SK-N-SH treated with all-trans-retinoic acid at 6 μM for 48 hours (cell line): ENCODE results near the gene IMMP2L.

Experiments
- ATAC-seq: fragments of 200-7000 bp; cut with Tn5 transposase; 3 replicates; pipeline ENCODE4 v1.9.1; 2020; ENCODE audit warnings: mild to moderate bottlenecking, moderate library complexity
- ARNTL ChIP-seq: fragments of 450-650 bp; formaldehyde crosslinking; IDR thresholded peaks from 2 replicates; pipeline ENCODE4 v1.5.0; 2020; ENCODE audit warnings: low read depth, mild to moderate bottlenecking, moderate library complexity, borderline replicate concordance
- BACH2 ChIP-seq: fragments of 250-450 bp; sonication (Bioruptor Pico); IDR thresholded peaks from 2 replicates; pipeline ENCODE4 v1.9.0; 2021; ENCODE audit warnings: mild to moderate bottlenecking, borderline replicate concordance
- CSDC2 ChIP-seq: fragments of 250-450 bp; sonication (Bioruptor Pico); IDR thresholded peaks from 2 replicates; pipeline ENCODE4 v1.5.0; 2020; ENCODE audit warnings: mild to moderate bottlenecking, moderate library complexity
- CSRNP3 ChIP-seq: fragments of 250-450 bp; sonication (Bioruptor Pico); IDR thresholded peaks from 2 replicates; pipeline ENCODE4 v1.5.1; 2021; ENCODE audit warnings: mild to moderate bottlenecking, moderate library complexity
- ESRRG ChIP-seq: fragments of 250-450 bp; sonication (Bioruptor Pico); IDR thresholded peaks from 2 replicates; pipeline ENCODE4 v1.6.1; 2021; ENCODE audit warnings: mild to moderate bottlenecking
- GLIS3 ChIP-seq: fragments of 250-450 bp; sonication (Bioruptor Pico); IDR thresholded peaks from 2 replicates; pipeline ENCODE4 v1.5.0; 2020; ENCODE audit warnings: mild to moderate bottlenecking, moderate library complexity
- ISL1 ChIP-seq: fragments of 250-450 bp; sonication (Bioruptor Pico); IDR thresholded peaks from 2 replicates; pipeline ENCODE4 v2.1.2; 2022; ENCODE audit warnings: mild to moderate bottlenecking, moderate library complexity
- OSR1 ChIP-seq: fragments of 250-450 bp; sonication (Bioruptor Pico); IDR thresholded peaks from 2 replicates; pipeline ENCODE4 v1.8.0; 2022; ENCODE audit warnings: moderate library complexity, mild to moderate bottlenecking, inconsistent platforms
- POU6F1 ChIP-seq: fragments of 250-450 bp; sonication (Bioruptor Pico); IDR thresholded peaks from 2 replicates; pipeline ENCODE4 v1.8.0; 2021; ENCODE audit warnings: low read depth, mild to moderate bottlenecking, moderate library complexity, borderline replicate concordance
- PPARA ChIP-seq: fragments of 250-450 bp; sonication (Bioruptor Pico); IDR thresholded peaks from 2 replicates; pipeline ENCODE4 v1.5.0; 2020; ENCODE audit warnings: mild to moderate bottlenecking, borderline replicate concordance
- RARB ChIP-seq: fragments of 250-450 bp; sonication (Bioruptor Pico); IDR thresholded peaks from 2 replicates; pipeline ENCODE4 v1.8.0; 2021; ENCODE audit warnings: mild to moderate bottlenecking, moderate library complexity
- SNAI2 ChIP-seq: fragments of 250-450 bp; sonication (Bioruptor Pico); IDR thresholded peaks from 2 replicates; pipeline ENCODE4 v1.5.0; 2020; ENCODE audit warnings: mild to moderate bottlenecking, moderate library complexity
- TCF4 ChIP-seq: fragments of 250-450 bp; sonication (Bioruptor Pico); IDR thresholded peaks from 2 replicates; pipeline ENCODE4 v1.8.0; 2021; ENCODE audit warnings: mild to moderate bottlenecking, moderate library complexity, borderline replicate concordance
- TOX ChIP-seq: fragments of 250-450 bp; sonication (Bioruptor Pico); IDR thresholded peaks from 2 replicates; pipeline ENCODE4 v1.8.0; 2021; ENCODE audit warnings: mild to moderate bottlenecking, moderate library complexity, borderline replicate concordance
- TSHZ2 ChIP-seq: fragments of 250-450 bp; sonication (Bioruptor Pico); IDR thresholded peaks from 2 replicates; pipeline ENCODE4 v1.5.0; 2020; ENCODE audit warnings: mild to moderate bottlenecking, moderate library complexity
- ZC3H10 ChIP-seq: fragments of 250-450 bp; sonication (Bioruptor Pico); IDR thresholded peaks from 2 replicates; pipeline ENCODE4 v1.5.1; 2021; ENCODE audit warnings: mild to moderate bottlenecking, moderate library complexity
- ZFP30 ChIP-seq: fragments of 450-650 bp; formaldehyde crosslinking; IDR thresholded peaks from 2 replicates; pipeline ENCODE4 v1.5.0; 2022; ENCODE audit warnings: mild to moderate bottlenecking, moderate library complexity
- ZNF565 ChIP-seq: fragments of 450-650 bp; formaldehyde crosslinking; conservative IDR thresholded peaks from 2 replicates; pipeline ENCODE4 v1.5.0; 2020; ENCODE audit warnings: low read depth, mild to moderate bottlenecking, moderate library complexity
- ZNF70 ChIP-seq: fragments of 450-650 bp; formaldehyde crosslinking; IDR thresholded peaks from 2 replicates; pipeline ENCODE4 v1.5.0; 2020; ENCODE audit warnings: mild to moderate bottlenecking, moderate library complexity
- ZNF8 ChIP-seq: fragments of 450-650 bp; formaldehyde crosslinking; IDR thresholded peaks from 2 replicates; pipeline ENCODE4 v1.5.0; 2020; ENCODE audit warnings: mild to moderate bottlenecking, moderate library complexity
- TF ChIP-seq, protein P1 (sequence below): fragments of 250-450 bp; sonication (Bioruptor Pico); IDR thresholded peaks from 2 replicates; pipeline ENCODE4 v1.5.1; 2020; ENCODE audit warnings: low read depth, mild to moderate bottlenecking, moderate library complexity

IMMP2L gene

DNA sequence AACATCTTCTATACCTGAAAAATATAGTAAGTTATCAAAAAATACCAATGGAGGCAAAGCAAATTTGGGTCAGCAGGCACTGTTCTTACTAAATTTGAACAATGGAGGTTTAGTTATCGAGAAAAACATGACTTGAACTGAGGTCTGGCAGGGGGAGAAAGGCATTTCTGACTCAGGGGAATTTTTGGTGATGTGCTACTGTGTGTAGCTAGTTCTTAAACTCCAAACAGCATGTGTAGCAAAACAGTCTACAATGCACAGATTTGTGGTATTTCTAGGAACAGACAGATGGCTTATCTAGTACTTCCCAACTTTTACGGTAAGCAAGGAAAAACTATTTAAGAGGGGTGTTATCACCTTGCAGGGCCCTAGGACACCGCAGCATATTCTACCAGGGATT is 783.0 kb downstream of the IMMP2L start (continued):
- no peak for TF ChIP-seq ZNF8
- no peak for TF ChIP-seq OSR1 (CRISPR knock-in tag)
- no peak for TF ChIP-seq ESRRG (CRISPR knock-in tag)

DNA sequence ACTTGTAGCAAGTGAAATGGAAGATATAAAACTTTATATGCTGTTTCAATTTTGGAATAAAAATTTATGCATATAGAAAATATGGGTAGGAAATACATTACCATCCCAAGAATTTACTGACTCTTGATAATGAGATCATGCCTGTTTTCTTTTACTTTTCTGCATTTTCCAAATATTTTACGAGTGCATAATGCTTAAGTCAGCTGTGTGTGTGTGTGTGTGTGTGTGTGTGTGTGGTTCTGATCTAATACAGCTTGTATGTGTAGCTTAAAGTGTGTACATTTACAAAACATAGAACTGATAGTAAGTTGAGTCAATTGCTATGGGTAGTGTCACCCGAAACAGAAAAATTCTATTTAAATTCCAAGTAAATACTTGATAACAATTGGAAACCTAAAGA is 787.2 kb downstream of the IMMP2L start:
- no peak for TF ChIP-seq ZNF565 (CRISPR knock-in tag)
- no peak for TF ChIP-seq BACH2 (CRISPR knock-in tag)
- TF ChIP-seq RARB (CRISPR knock-in tag): no peak
- TF ChIP-seq GLIS3 (CRISPR knock-in tag): no peak
- TF ChIP-seq, protein P1, sequence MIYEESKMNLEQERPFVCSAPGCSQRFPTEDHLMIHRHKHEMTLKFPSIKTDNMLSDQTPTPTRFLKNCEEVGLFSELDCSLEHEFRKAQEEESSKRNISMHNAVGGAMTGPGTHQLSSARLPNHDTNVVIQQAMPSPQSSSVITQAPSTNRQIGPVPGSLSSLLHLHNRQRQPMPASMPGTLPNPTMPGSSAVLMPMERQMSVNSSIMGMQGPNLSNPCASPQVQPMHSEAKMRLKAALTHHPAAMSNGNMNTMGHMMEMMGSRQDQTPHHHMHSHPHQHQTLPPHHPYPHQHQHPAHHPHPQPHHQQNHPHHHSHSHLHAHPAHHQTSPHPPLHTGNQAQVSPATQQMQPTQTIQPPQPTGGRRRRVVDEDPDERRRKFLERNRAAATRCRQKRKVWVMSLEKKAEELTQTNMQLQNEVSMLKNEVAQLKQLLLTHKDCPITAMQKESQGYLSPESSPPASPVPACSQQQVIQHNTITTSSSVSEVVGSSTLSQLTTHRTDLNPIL: no peak
- TF ChIP-seq ZFP30: no peak
- TF ChIP-seq TCF4 (CRISPR knock-in tag): no peak
- no peak for TF ChIP-seq ZNF8
- no peak for TF ChIP-seq ZC3H10 (CRISPR knock-in tag)
- no peak for TF ChIP-seq CSRNP3 (CRISPR knock-in tag)
- no peak for TF ChIP-seq TSHZ2 (CRISPR knock-in tag)
- no peak for TF ChIP-seq TOX (CRISPR knock-in tag)
- no peak for TF ChIP-seq ESRRG (CRISPR knock-in tag)
- TF ChIP-seq POU6F1 (CRISPR knock-in tag): no peak
- no peak for TF ChIP-seq ZNF70 (CRISPR knock-in tag)
- ATAC-seq: no peak

- ATAC-seq: no peak
- TF ChIP-seq ZNF565 (CRISPR knock-in tag): no peak
- TF ChIP-seq PPARA (CRISPR knock-in tag): no peak
- no peak for TF ChIP-seq ZNF70 (CRISPR knock-in tag)
- TF ChIP-seq POU6F1 (CRISPR knock-in tag): no peak
- no peak for TF ChIP-seq ARNTL (CRISPR knock-in tag)
- TF ChIP-seq TOX (CRISPR knock-in tag): no peak
- no peak for TF ChIP-seq ESRRG (CRISPR knock-in tag)
- TF ChIP-seq, protein P1: no peak
- TF ChIP-seq CSDC2 (CRISPR knock-in tag): no peak
- no peak for TF ChIP-seq TSHZ2 (CRISPR knock-in tag)
- TF ChIP-seq ZFP30: no peak
- no peak for TF ChIP-seq OSR1 (CRISPR knock-in tag)
- TF ChIP-seq CSRNP3 (CRISPR knock-in tag): no peak
- no peak for TF ChIP-seq ISL1 (CRISPR knock-in tag)
- no peak for TF ChIP-seq SNAI2
Measured at GRCh38 chr7:110774071-110774470, 788.2 kb downstream of the IMMP2L start.
